K562 (cell line): ENCODE data around the gene GPATCH4. TPM values are rescaled to one million over a fixed set of nuclear protein-coding genes. Genes with fewer than 3 reads are reported as not detected.
A peak's percentile ranks its signal among the peaks of the same experiment; 100 is the strongest.

Experiments used
- CBX2 ChIP-seq: fragments of 200-600 bp; sonication (generic); IDR thresholded peaks from one replicate; pipeline ENCODE4 v1.6.1; 2012; ENCODE audit warnings: mild to moderate bottlenecking, low read length, inconsistent platforms; ENCODE audit not compliant: insufficient read depth, poor library complexity, severe bottlenecking
- CBX8 ChIP-seq: fragments of 200-600 bp; sonication (generic); IDR thresholded peaks from 2 replicates; pipeline ENCODE4 v1.6.1; 2012; ENCODE audit warnings: borderline replicate concordance, mixed run types, low read depth, mild to moderate bottlenecking, moderate library complexity, mixed read lengths, low read length, control low read depth, inconsistent platforms; ENCODE audit not compliant: poor library complexity, severe bottlenecking; ENCODE audit errors: extremely low read depth
- CHD2 ChIP-seq: IDR thresholded peaks from 2 replicates; pipeline ENCODE4 v1.6.1; 2011; ENCODE audit warnings: low read depth, low read length
- HDAC8 ChIP-seq: fragments of 450-650 bp; IDR thresholded peaks from 2 replicates; pipeline ENCODE4 v1.6.1; 2016; ENCODE audit warnings: mild to moderate bottlenecking, missing genetic modification characterization, moderate library complexity, missing compliant biosample characterization
- HNRNPK ChIP-seq: fragments of 200-400 bp; formaldehyde crosslinking; IDR thresholded peaks from one replicate; pipeline ENCODE4 v1.6.1; 2018; ENCODE audit warnings: mild to moderate bottlenecking, low read depth, low read length; ENCODE audit not compliant: poor library complexity, severe bottlenecking
- KAT2B ChIP-seq: IDR thresholded peaks from one replicate; pipeline ENCODE4 v1.6.1; 2012; ENCODE audit warnings: low read depth, mild to moderate bottlenecking, control low read depth, inconsistent platforms, low read length, moderate library complexity
- KDM2B ChIP-seq: fragments of 250-450 bp; sonication (Bioruptor Pico); IDR thresholded peaks from 2 replicates; pipeline ENCODE4 v1.8.0; 2021; ENCODE audit warnings: mild to moderate bottlenecking, moderate library complexity
- NCOA1 ChIP-seq: fragments of 450-650 bp; IDR thresholded peaks from 2 replicates; pipeline ENCODE4 v1.6.1; 2016; ENCODE audit warnings: low read depth
- NCOR1 ChIP-seq: fragments of 450-650 bp; IDR thresholded peaks from 2 replicates; pipeline ENCODE4 v1.6.1; 2016; ENCODE audit warnings: mild to moderate bottlenecking, moderate library complexity
- NEUROD1 ChIP-seq: fragments of 150-350 bp; IDR thresholded peaks from 2 replicates; pipeline ENCODE4 v1.6.1; 2014; ENCODE audit warnings: borderline replicate concordance, low read length, low read depth; ENCODE audit not compliant: partially characterized antibody
- NONO ChIP-seq, 2 experiments: fragments of 200-400 bp in 1 of 2; fragments of 450-650 bp in 1 of 2; formaldehyde crosslinking in 1 of 2; IDR thresholded peaks; 2 replicates each; pipeline ENCODE4 v1.6.1; 2017; ENCODE audit warnings: low read depth in 2 of 2, mild to moderate bottlenecking in 2 of 2, moderate library complexity in 2 of 2, low read length in 1 of 2
- NUFIP1 ChIP-seq: fragments of 450-650 bp; IDR thresholded peaks from 2 replicates; pipeline ENCODE4 v1.6.1; 2018; ENCODE audit not compliant: partially characterized antibody
- PHB2 ChIP-seq: fragments of 450-650 bp; IDR thresholded peaks from 2 replicates; pipeline ENCODE4 v1.6.1; 2017; ENCODE audit warnings: low read depth
- SAFB2 ChIP-seq: fragments of 200-400 bp; formaldehyde crosslinking; IDR thresholded peaks from 2 replicates; pipeline ENCODE4 v1.6.1; 2018; ENCODE audit warnings: borderline replicate concordance, low read length, low read depth, moderate library complexity; ENCODE audit not compliant: severe bottlenecking
- SLC30A9 ChIP-seq: fragments of 250-450 bp; sonication (Bioruptor Pico); IDR thresholded peaks from 2 replicates; pipeline ENCODE4 v1.8.0; 2022; ENCODE audit warnings: mild to moderate bottlenecking, moderate library complexity
- SPI1 ChIP-seq: IDR thresholded peaks from 2 replicates; pipeline ENCODE4 v1.6.1; 2011; ENCODE audit warnings: low read depth, low read length, control low read depth, borderline replicate concordance
- SRSF1 ChIP-seq: fragments of 200-400 bp; formaldehyde crosslinking; IDR thresholded peaks from 2 replicates; pipeline ENCODE4 v1.6.1; 2017; ENCODE audit warnings: mild to moderate bottlenecking, low read depth, low read length, moderate library complexity
- XRCC5 ChIP-seq: fragments of 200-400 bp; formaldehyde crosslinking; IDR thresholded peaks from 2 replicates; pipeline ENCODE4 v1.6.1; 2017; ENCODE audit warnings: low read depth, mild to moderate bottlenecking, low read length
- ZC3H11A ChIP-seq: IDR thresholded peaks from 2 replicates; pipeline ENCODE4 v1.6.1; 2012; ENCODE audit warnings: low read depth, low read length, improper control_type of control experiment
- ZNF121 ChIP-seq: sonication (generic); formaldehyde crosslinking; conservative IDR thresholded peaks from 2 replicates; pipeline ENCODE4 v1.8.0; 2022; ENCODE audit warnings: missing genetic modification reagents
- ZNF408 ChIP-seq: fragments of 250-450 bp; sonication (Bioruptor Pico); IDR thresholded peaks from 2 replicates; pipeline ENCODE4 v1.4.0; 2020; ENCODE audit warnings: low read depth, mild to moderate bottlenecking, moderate library complexity
- ZNF589 ChIP-seq: fragments of 200-800 bp; sonication (Bioruptor generic); IDR thresholded peaks from 2 replicates; pipeline ENCODE4 v1.6.1; 2016; ENCODE audit warnings: low read depth, missing genetic modification characterization, missing compliant biosample characterization
- ZNF695 ChIP-seq: fragments of 450-650 bp; formaldehyde crosslinking; IDR thresholded peaks from 2 replicates; pipeline ENCODE4 v1.4.0; 2020; ENCODE audit warnings: mild to moderate bottlenecking, moderate library complexity
- polyA plus RNA-seq, 8 experiments: library from polyadenylated mRNA; depleted of rRNA in 4 of 8; stranded (reverse) in 5 of 8; unstranded in 3 of 8; fragments of >200 nt; fragmentation: Nextera tagmentation in 2 of 8; fragmentation: Illumina TruSeq in 1 of 8; extraction: Ambion mirVana in 2 of 8; extraction: Trizol in 1 of 8; gene quantifications; 2 replicates each; pipeline versions ENCODE4 v1.2.1 to v1.2.3, GENCODE V29; 2011 to 2014; ENCODE audit warnings: inconsistent platforms in 1 of 8, missing spikeins in 1 of 8
- total RNA-seq, 7 experiments: library from RNA; depleted of rRNA in 6 of 7; stranded (reverse); fragments of >200 nt in 6 of 7; fragmentation: Illumina TruSeq in 2 of 7; extraction: Trizol in 2 of 7; gene quantifications; 2 replicates each; pipeline versions ENCODE4 v1.2.1 to v1.2.3, GENCODE V29; 2011 to 2021; ENCODE audit warnings: low replicate concordance in 1 of 7
- TF ChIP-seq, protein P1 (sequence below), 2 experiments: fragments of 450-650 bp; IDR thresholded peaks; 2 replicates each; pipeline ENCODE4 v1.6.1; 2018; ENCODE audit warnings: mild to moderate bottlenecking in 2 of 2, low read depth in 1 of 2; ENCODE audit not compliant: partially characterized antibody in 2 of 2
- TF ChIP-seq, protein P2 (sequence below): sonication (generic); formaldehyde crosslinking; IDR thresholded peaks from 2 replicates; pipeline ENCODE4 v1.9.0; 2022; ENCODE audit warnings: mild to moderate bottlenecking, missing genetic modification reagents

The GPATCH4 gene
- total and polyA plus RNA-seq, 9 of the 15 experiments (the other 6 are each of a cell fraction or from before 2014, with no cell fraction given): 43.7 to 105 (median 76.5) TPM

DNA sequence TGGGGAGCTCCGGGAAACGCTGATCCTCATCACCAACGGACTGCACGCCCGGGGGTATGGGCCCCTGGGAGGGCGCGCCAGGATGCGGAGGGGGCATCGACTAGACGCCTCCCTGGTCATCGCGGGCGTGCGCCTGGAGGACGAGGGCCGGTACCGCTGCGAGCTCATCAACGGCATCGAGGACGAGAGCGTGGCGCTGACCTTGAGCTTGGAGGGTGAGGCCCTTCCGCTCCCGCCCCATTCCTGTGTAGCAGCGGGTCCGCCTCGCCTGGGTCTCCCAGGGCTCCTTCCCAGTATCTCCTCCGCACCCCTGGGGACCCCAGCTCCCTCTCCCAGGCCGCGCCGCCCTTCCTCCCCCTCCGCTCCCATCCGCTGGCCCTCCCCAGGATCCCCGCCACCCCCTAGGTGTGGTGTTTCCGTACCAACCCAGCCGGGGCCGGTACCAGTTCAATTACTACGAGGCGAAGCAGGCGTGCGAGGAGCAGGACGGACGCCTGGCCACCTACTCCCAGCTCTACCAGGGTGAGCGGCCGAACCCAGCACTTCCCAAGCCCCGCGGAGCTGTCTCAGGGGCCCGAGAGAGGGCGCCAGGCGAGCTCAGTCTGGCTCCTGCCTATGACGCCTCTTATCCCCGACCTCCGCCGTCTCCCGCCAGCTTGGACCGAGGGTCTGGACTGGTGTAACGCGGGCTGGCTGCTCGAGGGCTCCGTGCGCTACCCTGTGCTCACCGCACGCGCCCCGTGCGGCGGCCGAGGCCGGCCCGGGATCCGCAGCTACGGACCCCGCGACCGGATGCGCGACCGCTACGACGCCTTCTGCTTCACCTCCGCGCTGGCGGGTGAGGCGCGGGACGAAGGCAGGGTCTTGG is 22.9 kb upstream of the GPATCH4 start (continued):
- TF ChIP-seq, protein P1, sequence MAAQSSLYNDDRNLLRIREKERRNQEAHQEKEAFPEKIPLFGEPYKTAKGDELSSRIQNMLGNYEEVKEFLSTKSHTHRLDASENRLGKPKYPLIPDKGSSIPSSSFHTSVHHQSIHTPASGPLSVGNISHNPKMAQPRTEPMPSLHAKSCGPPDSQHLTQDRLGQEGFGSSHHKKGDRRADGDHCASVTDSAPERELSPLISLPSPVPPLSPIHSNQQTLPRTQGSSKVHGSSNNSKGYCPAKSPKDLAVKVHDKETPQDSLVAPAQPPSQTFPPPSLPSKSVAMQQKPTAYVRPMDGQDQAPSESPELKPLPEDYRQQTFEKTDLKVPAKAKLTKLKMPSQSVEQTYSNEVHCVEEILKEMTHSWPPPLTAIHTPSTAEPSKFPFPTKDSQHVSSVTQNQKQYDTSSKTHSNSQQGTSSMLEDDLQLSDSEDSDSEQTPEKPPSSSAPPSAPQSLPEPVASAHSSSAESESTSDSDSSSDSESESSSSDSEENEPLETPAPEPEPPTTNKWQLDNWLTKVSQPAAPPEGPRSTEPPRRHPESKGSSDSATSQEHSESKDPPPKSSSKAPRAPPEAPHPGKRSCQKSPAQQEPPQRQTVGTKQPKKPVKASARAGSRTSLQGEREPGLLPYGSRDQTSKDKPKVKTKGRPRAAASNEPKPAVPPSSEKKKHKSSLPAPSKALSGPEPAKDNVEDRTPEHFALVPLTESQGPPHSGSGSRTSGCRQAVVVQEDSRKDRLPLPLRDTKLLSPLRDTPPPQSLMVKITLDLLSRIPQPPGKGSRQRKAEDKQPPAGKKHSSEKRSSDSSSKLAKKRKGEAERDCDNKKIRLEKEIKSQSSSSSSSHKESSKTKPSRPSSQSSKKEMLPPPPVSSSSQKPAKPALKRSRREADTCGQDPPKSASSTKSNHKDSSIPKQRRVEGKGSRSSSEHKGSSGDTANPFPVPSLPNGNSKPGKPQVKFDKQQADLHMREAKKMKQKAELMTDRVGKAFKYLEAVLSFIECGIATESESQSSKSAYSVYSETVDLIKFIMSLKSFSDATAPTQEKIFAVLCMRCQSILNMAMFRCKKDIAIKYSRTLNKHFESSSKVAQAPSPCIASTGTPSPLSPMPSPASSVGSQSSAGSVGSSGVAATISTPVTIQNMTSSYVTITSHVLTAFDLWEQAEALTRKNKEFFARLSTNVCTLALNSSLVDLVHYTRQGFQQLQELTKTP (IDR thresholded peaks at IDR 0.05; ENCODE audit: low read depth in 1 of 2, partially characterized antibody in 2 of 2): no peak
- TF ChIP-seq KDM2B: peak; percentile 76; the same call in 1 of the 2 replicates
- TF ChIP-seq NCOA1: no peak
- TF ChIP-seq SLC30A9 (CRISPR knock-in tag): no peak
- no peak for TF ChIP-seq NUFIP1
- no peak for TF ChIP-seq XRCC5
- no peak for TF ChIP-seq SRSF1
- no peak for TF ChIP-seq HDAC8 (tag)
- TF ChIP-seq NEUROD1: no peak
- no peak for TF ChIP-seq CBX2
- no peak for TF ChIP-seq KAT2B
- TF ChIP-seq HNRNPK: no peak
- no peak for TF ChIP-seq ZNF695 (CRISPR knock-in tag)
- no peak for TF ChIP-seq ZNF408 (CRISPR knock-in tag)
- no peak for TF ChIP-seq SAFB2
- no peak for TF ChIP-seq SPI1
- no peak for TF ChIP-seq ZC3H11A
- TF ChIP-seq NCOR1: no peak
- TF ChIP-seq ZNF589 (CRISPR knock-in tag): no peak
- no peak for TF ChIP-seq CHD2
- TF ChIP-seq, protein P2, sequence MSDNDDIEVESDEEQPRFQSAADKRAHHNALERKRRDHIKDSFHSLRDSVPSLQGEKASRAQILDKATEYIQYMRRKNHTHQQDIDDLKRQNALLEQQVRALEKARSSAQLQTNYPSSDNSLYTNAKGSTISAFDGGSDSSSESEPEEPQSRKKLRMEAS (CRISPR knock-in tag): peak; percentile 28
- TF ChIP-seq ZNF121 (CRISPR knock-in tag): no peak
- TF ChIP-seq PHB2: no peak
- no peak for TF ChIP-seq CBX8
- no peak; a peak in 1 of 4 replicates for TF ChIP-seq NONO (IDR thresholded peaks at IDR 0.05; ENCODE audit: low read depth in 2 of 2, low read length in 1 of 2)
